ENCODE data around the gene RXRG.

The RXRG gene

DNA sequence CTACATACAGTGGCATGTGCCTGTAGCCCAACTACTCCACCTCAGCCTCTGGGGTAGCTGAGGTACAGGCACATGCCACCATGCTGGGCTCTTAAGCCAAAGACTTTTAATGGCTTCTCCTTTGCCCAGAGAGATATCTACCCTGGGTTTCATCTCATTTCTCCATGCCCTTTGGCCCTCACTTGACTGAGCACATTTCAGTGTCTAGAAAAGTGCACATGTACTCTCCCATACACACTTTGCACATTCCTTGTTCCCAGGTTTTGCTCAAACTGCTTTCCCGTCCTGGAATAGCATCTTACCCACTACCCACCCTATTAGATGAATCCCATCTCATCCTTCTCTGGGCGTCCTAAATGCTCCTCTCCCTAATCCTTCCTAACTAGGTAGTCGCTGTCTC lies 10.2 kb upstream of the RXRG start:
- H3K27ac ChIP-seq, result no peak overlapping the region
- no peak for DNase-seq (ENCODE audit: low spot score)
- TF ChIP-seq, protein P1, sequence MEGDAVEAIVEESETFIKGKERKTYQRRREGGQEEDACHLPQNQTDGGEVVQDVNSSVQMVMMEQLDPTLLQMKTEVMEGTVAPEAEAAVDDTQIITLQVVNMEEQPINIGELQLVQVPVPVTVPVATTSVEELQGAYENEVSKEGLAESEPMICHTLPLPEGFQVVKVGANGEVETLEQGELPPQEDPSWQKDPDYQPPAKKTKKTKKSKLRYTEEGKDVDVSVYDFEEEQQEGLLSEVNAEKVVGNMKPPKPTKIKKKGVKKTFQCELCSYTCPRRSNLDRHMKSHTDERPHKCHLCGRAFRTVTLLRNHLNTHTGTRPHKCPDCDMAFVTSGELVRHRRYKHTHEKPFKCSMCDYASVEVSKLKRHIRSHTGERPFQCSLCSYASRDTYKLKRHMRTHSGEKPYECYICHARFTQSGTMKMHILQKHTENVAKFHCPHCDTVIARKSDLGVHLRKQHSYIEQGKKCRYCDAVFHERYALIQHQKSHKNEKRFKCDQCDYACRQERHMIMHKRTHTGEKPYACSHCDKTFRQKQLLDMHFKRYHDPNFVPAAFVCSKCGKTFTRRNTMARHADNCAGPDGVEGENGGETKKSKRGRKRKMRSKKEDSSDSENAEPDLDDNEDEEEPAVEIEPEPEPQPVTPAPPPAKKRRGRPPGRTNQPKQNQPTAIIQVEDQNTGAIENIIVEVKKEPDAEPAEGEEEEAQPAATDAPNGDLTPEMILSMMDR (conservative IDR thresholded peaks at IDR 0.05; ENCODE audit: low read depth), result no peak
- POLR2A ChIA-PET (ENCODE audit: low non-redundant PET), result no interaction called here
- CTCF ChIA-PET, result interaction anchor here (0.6 kb wide), 1 partner anchor 41 kb away, joined by 3 read pairs; no protein-coding TSS in a partner anchor

GRCh38 chr1:165454091-165454610 lies 9.2 kb upstream of the RXRG start:
- H3K27ac ChIP-seq, result no peak overlapping the region
- ChIA-PET POLR2A (ENCODE audit: low non-redundant PET) (no interaction called here), CTCF (no interaction called here)
- no peak for DNase-seq (ENCODE audit: low spot score)
- TF ChIP-seq, protein P1 (conservative IDR thresholded peaks at IDR 0.05; ENCODE audit: low read depth), result no peak

GRCh38 chr1:165452336-165453130 lies 7.6 kb upstream of the RXRG start:
- ChIA-PET POLR2A (ENCODE audit: low non-redundant PET) (no interaction called here), CTCF (interaction anchor here (0.7 kb wide), 1 partner anchor 1298 kb away, joined by 3 read pairs; no protein-coding TSS in a partner anchor)
- H3K27ac ChIP-seq, result no peak overlapping the region
- TF ChIP-seq, protein P1 (conservative IDR thresholded peaks at IDR 0.05; ENCODE audit: low read depth), result no peak
- no peak for DNase-seq (ENCODE audit: low spot score)

DNA sequence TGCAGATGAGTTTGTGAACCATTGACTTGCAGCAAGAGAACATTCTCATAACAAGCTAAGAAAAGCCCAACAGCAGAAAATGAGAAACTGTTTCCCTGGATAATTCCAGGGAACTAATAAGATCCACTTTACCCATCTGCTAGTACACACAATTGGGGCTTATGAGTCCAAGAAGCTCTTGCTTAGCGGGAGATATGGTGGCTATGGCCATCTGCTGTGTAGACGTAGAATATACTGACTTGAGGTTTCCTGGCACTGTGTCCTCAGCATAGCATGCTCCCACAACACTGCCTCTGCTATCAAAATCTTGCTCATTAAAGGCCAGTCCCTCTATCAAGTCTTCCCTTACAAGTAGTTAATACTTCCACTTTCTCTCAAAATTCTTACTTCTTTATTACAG lies 6.8 kb upstream of the RXRG start:
- DNase-seq (ENCODE audit: low spot score), result no peak
- ChIA-PET CTCF (no interaction called here), POLR2A (ENCODE audit: low non-redundant PET) (no interaction called here)
- H3K27ac ChIP-seq, result no peak overlapping the region
- TF ChIP-seq, protein P1 (conservative IDR thresholded peaks at IDR 0.05; ENCODE audit: low read depth), result no peak

- TF ChIP-seq, protein P1 (conservative IDR thresholded peaks at IDR 0.05; ENCODE audit: low read depth), result no peak
- POLR2A ChIA-PET (ENCODE audit: low non-redundant PET), result no interaction called here
- CTCF ChIA-PET, result no interaction called here
- H3K27ac ChIP-seq, result no peak overlapping the region
- DNase-seq (ENCODE audit: low spot score), result no peak
These were observed 4.2 kb upstream of the RXRG start for GRCh38 chr1:165449131-165449530.

DNA sequence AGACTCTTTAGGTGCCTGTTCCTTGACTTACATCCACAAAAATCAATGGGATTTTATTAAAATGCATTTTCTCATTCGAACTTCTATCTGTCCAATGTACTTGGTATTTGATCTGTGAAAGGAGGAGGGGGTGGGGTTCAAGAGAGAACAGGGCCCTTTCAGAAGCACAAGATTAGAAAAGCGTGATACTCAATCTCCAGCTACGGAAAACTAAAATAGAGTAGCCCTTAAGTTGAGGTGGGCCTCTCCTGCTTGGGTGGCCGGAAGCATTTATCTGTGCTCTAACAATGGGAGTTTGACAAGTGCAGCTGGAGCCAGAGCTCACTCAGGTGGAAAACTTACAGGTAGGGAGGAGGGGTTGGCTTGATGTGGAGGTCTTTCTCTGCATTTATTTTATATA lies 462 bp upstream of the RXRG start:
- no peak for DNase-seq (ENCODE audit: low spot score)
- H3K27ac ChIP-seq, result no peak overlapping the region
- TF ChIP-seq, protein P1 (conservative IDR thresholded peaks at IDR 0.05; ENCODE audit: low read depth), result no peak
- ChIA-PET CTCF (no interaction called here), POLR2A (ENCODE audit: low non-redundant PET) (no interaction called here)

Data from RWPE1 (cell line).